Endothelial cell of umbilical vein (primary cell): Measurements from ENCODE around the gene FICD. TPM values are rescaled to one million over a fixed set of nuclear protein-coding genes. Genes with fewer than 3 reads are reported as not detected.

Source experiments
- BruUV-seq: library from RNA; stranded (reverse); fragments of 400-500 nt; replicated peaks from 2 replicates; lab custom pipeline; 2021; lab: Mats Ljungman, UMichigan
- CTCF ChIA-PET: fragments of 300-600, 350-600 bp; sonication (Branson Sonifier 250); formaldehyde crosslinking; loops from one replicate; lab custom pipeline; 2021; ENCODE audit warnings: antibody characterized with exemption, inconsistent platforms; lab: Charles Lee
- POLR2A ChIA-PET: fragments of 300-600, 350-600 bp; sonication (Branson Sonifier 250); formaldehyde crosslinking; loops from one replicate; lab custom pipeline; 2021; ENCODE audit warnings: antibody characterized with exemption, inconsistent platforms; lab: Charles Lee
- DNase-seq: peaks from one replicate; pipeline ENCODE4 v3.0.0-alpha.2; 2011; ENCODE audit warnings: low read depth, low spot score
- FAIRE-seq: peaks from 2 replicates; lab custom pipeline; 2011; peaks lifted over from hg19 to GRCh38; lab: Jason Lieb, UNC
- H2AFZ ChIP-seq: 2 replicates; pipeline ENCODE4 v1.6.0; 2012; ENCODE audit warnings: low read depth, low read length, control low read depth, inconsistent platforms
- H3K27ac ChIP-seq: 2 replicates; pipeline ENCODE4 v1.5.1; 2011; ENCODE audit warnings: low read depth, mild to moderate bottlenecking, control low read depth, low read length, moderate library complexity; ENCODE audit not compliant: insufficient read depth
- H3K27me3 ChIP-seq, 2 experiments: 2 replicates each; pipeline versions ENCODE4 v1.6.0 to v1.6.1; 2011; ENCODE audit warnings: low read length in 2 of 2, mixed read lengths in 1 of 2; ENCODE audit not compliant: control insufficient read depth in 2 of 2, insufficient read depth in 2 of 2
- H3K36me3 ChIP-seq, 2 experiments: 2 replicates in 1 of 2; 3 replicates in 1 of 2; pipeline ENCODE4 v1.5.1; 2011; ENCODE audit warnings: low read length in 2 of 2, mild to moderate bottlenecking in 1 of 2, moderate library complexity in 1 of 2; ENCODE audit not compliant: control insufficient read depth in 2 of 2, insufficient read depth in 2 of 2; ENCODE audit errors: extremely low read depth in 1 of 2
- H3K4me1 ChIP-seq: 3 replicates; pipeline ENCODE4 v1.5.1; 2011; ENCODE audit warnings: mild to moderate bottlenecking, low read length; ENCODE audit not compliant: control insufficient read depth, insufficient read depth; ENCODE audit errors: extremely low read depth
- H3K4me2 ChIP-seq: 2 replicates; pipeline ENCODE4 v1.6.1; 2011; ENCODE audit warnings: low read length, control low read depth, mixed read lengths; ENCODE audit not compliant: insufficient read depth
- H3K4me3 ChIP-seq, 3 experiments: fragments of 200-600 bp in 1 of 3; sonication (generic), shearing (Covaris generic) in 1 of 3; replicated peaks in 1 of 3; 2 replicates each; pipeline ENCODE4 v1.5.1; 2011 to 2016; ENCODE audit warnings: control low read depth in 3 of 3, low read length in 3 of 3, mild to moderate bottlenecking in 2 of 3, inconsistent platforms in 1 of 3, low read depth in 1 of 3, moderate library complexity in 1 of 3; ENCODE audit not compliant: insufficient read depth in 1 of 3
- H3K79me2 ChIP-seq: 2 replicates; pipeline ENCODE4 v1.6.0; 2012; ENCODE audit warnings: low read length, inconsistent platforms; ENCODE audit not compliant: control insufficient read depth, insufficient read depth
- H3K9ac ChIP-seq: replicated peaks from 2 replicates; pipeline ENCODE3; 2011; ENCODE audit warnings: low read length, control low read depth; ENCODE audit not compliant: insufficient read depth; ENCODE audit errors: extremely low read depth
- H3K9me1 ChIP-seq: replicated peaks from 3 replicates; pipeline ENCODE4 v1.6.0; 2011; ENCODE audit warnings: mild to moderate bottlenecking, low read length; ENCODE audit not compliant: control insufficient read depth, insufficient read depth; ENCODE audit errors: extremely low read depth
- H3K9me3 ChIP-seq: replicated peaks from 2 replicates; pipeline ENCODE4 v1.5.1; 2012; ENCODE audit warnings: low read length, inconsistent platforms; ENCODE audit not compliant: control insufficient read depth, insufficient read depth
- H4K20me1 ChIP-seq: replicated peaks from 2 replicates; pipeline ENCODE3; 2011; ENCODE audit warnings: mild to moderate bottlenecking, low read length; ENCODE audit not compliant: control insufficient read depth, insufficient read depth; ENCODE audit errors: extremely low read depth
- EZH2 ChIP-seq: IDR thresholded peaks from 2 replicates; pipeline ENCODE4 v1.6.1; 2012; ENCODE audit warnings: borderline replicate concordance, low read depth, mild to moderate bottlenecking, moderate library complexity, low read length, inconsistent platforms; ENCODE audit not compliant: severe bottlenecking
- FOS ChIP-seq: IDR thresholded peaks from 2 replicates; pipeline ENCODE4 v1.6.1; 2011; ENCODE audit warnings: mild to moderate bottlenecking, low read length, moderate library complexity, borderline replicate concordance; ENCODE audit not compliant: insufficient read depth
- GATA2 ChIP-seq: IDR thresholded peaks from 2 replicates; pipeline ENCODE4 v1.7.0; 2011; ENCODE audit warnings: low read depth, mild to moderate bottlenecking, moderate library complexity, mixed read lengths, low read length; ENCODE audit not compliant: insufficient read length, insufficient read depth
- POLR2A ChIP-seq: IDR thresholded peaks from 2 replicates; pipeline ENCODE4 v1.6.1; 2012; ENCODE audit warnings: low read depth, mild to moderate bottlenecking, control low read depth, low read length
- dilution Hi-C: fragments of 300-500 bp; cut with MboI; formaldehyde crosslinking; loops from one replicate; pipeline ENCODE4 v1.15.0; 2019; ENCODE audit warnings: low sequenced_read_pairs; ENCODE audit not compliant: extremely low pct_ligation_motif_present
- intact Hi-C: fragments of 100-400 bp; cut with micrococcal nuclease; formaldehyde crosslinking; loops from one replicate; pipeline ENCODE4 v1.10.0; 2022
- polyA plus RNA-seq, 4 experiments: library from polyadenylated mRNA; depleted of rRNA in 3 of 4; stranded (reverse) in 3 of 4; unstranded in 1 of 4; fragments of >200 nt; gene quantifications; 2 replicates each; pipeline versions ENCODE4 v1.2.1 to v1.2.3, GENCODE V29; 2011 to 2012; ENCODE audit warnings: missing spikeins in 1 of 4
- total RNA-seq: library from RNA; stranded (reverse); gene quantifications from 2 replicates; pipeline ENCODE4 v1.2.3, GENCODE V29; 2021
- TF ChIP-seq, protein P1 (sequence below), 2 donors: IDR thresholded peaks; 1 replicate in 1 of 2; 2 replicates in 1 of 2; pipeline ENCODE4 v1.5.1; 2011; ENCODE audit warnings: low read length in 2 of 2, mild to moderate bottlenecking in 2 of 2, moderate library complexity in 2 of 2, control low read depth in 1 of 2, inconsistent platforms in 1 of 2, low read depth in 1 of 2; ENCODE audit not compliant: insufficient read depth in 1 of 2; ENCODE audit errors: extremely low read depth in 1 of 2

Gene FICD
- total and polyA plus RNA-seq, 2 donors (not counting 3 experiments of a cell fraction or from before 2014, with no cell fraction given): 3.9 to 6.1 TPM

DNA sequence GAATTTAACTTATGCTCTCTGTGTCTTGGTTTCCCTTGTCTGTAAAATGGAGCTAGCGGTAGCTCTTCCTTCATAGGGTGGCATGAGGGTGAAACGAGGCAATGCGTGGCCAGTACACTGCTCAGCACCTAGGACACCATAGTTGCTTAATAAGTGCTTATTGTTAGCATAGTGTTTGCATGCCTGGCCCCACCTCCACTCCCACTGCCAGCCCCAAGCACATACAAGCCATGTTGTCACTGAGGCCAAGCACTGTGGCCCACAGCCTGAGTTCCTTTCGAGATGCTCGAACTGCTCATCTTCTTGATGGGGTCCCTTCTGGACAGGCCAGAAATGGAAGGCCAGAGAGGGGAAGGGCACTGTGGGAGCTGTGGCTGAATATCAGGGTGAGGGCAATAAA, 839 bp downstream of the FICD start:
- ChIA-PET CTCF (no interaction called here), POLR2A (no interaction called here)
- H3K4me1 ChIP-seq: peaks cover 7% of the 10 kb centered on the region
- H3K9me1 ChIP-seq: no peaks in the 10 kb centered on the region
- H3K36me3 ChIP-seq: peaks cover 3 to 31% of the 10 kb centered on the region in 2 experiments
- H3K9me3 ChIP-seq: no peaks in the 10 kb centered on the region
- intact Hi-C loops: loop anchor here (1.0 to 10.0 kb wide), 8 partner anchors 45 to 1421 kb away; partner anchors contain the start of genes ALKBH2, CORO1C, CRY1 and PWP1
- peak overlapping the region; percentile 86 for H3K4me2 ChIP-seq
- peak overlapping the region; percentile 52 for H3K27ac ChIP-seq
- H3K4me3 ChIP-seq: peak overlapping the region; percentile 63 to 98 (median 73)
- BruUV-seq: no TSS peak
- no peaks in the 10 kb centered on the region for H3K79me2 ChIP-seq
- TF ChIP-seq EZH2 (no peak), FOS (no peak), POLR2A (no peak)
- H3K27me3 ChIP-seq: no peaks in the 10 kb centered on the region
- DNase-seq (peak; percentile 7), FAIRE-seq (no peak)
- dilution Hi-C loops: no loop called here
- H2AFZ ChIP-seq: no peak overlapping the region
- H3K9ac ChIP-seq: peak overlapping the region; percentile 81
- no peaks in the 10 kb centered on the region for H4K20me1 ChIP-seq

DNA sequence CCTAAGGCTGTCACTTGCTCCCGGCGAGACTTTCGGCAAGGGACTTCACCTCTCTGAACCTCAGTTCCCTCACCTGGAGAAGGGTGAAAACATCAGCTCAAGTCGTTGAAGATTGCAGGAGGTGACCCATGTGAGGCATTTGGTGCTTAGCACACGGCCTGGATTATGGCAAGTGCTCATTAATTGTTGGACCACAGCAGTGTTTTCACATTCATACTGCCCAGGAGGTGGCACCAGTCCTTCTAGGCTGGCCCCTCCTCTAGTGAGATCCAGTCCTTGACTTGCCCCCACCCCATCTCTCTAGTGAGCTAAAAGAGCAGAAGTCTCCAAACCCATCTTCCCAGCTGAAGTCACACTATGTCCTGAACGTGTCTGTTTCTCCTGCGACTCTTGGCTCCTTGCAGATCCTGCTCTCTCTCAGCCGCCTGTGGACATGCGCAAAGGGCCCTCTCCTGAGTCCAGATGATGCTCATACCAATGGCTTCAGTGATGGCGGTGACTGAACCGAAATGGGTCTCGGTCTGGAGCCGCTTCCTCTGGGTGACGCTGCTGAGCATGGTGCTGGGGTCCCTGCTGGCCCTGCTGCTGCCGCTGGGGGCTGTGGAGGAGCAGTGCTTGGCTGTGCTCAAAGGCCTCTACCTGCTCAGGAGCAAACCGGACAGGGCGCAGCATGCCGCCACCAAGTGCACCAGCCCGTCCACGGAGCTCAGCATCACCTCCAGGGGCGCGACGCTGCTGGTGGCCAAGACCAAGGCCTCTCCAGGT, 1.6 kb downstream of the FICD start:
- POLR2A ChIA-PET: no interaction called here

More for the DNA sequence above, 1.6 kb downstream of the FICD start:
- H3K79me2 ChIP-seq: no peaks in the 10 kb centered on the region
- intact Hi-C loops: loop anchor here (2.0 to 10.0 kb wide), 5 partner anchors 101 to 1422 kb away; partner anchors contain the start of genes CORO1C and CRY1
- no peak for FAIRE-seq
- H3K9ac ChIP-seq: no peak overlapping the region
- H3K9me1 ChIP-seq: no peaks in the 10 kb centered on the region
- CTCF ChIA-PET: no interaction called here
- H3K4me2 ChIP-seq: no peak overlapping the region
- peaks cover 7 to 35% of the 10 kb centered on the region in 2 experiments for H3K36me3 ChIP-seq
- H3K4me1 ChIP-seq: peaks cover 7% of the 10 kb centered on the region
- DNase-seq: peak; percentile 7
- no peak overlapping the region for H3K4me3 ChIP-seq
- H2AFZ ChIP-seq: no peak overlapping the region
- no peaks in the 10 kb centered on the region for H3K27me3 ChIP-seq
- TF ChIP-seq GATA2 (no peak), FOS (no peak)
- TF ChIP-seq, protein P1, sequence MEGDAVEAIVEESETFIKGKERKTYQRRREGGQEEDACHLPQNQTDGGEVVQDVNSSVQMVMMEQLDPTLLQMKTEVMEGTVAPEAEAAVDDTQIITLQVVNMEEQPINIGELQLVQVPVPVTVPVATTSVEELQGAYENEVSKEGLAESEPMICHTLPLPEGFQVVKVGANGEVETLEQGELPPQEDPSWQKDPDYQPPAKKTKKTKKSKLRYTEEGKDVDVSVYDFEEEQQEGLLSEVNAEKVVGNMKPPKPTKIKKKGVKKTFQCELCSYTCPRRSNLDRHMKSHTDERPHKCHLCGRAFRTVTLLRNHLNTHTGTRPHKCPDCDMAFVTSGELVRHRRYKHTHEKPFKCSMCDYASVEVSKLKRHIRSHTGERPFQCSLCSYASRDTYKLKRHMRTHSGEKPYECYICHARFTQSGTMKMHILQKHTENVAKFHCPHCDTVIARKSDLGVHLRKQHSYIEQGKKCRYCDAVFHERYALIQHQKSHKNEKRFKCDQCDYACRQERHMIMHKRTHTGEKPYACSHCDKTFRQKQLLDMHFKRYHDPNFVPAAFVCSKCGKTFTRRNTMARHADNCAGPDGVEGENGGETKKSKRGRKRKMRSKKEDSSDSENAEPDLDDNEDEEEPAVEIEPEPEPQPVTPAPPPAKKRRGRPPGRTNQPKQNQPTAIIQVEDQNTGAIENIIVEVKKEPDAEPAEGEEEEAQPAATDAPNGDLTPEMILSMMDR (IDR thresholded peaks at IDR 0.05; ENCODE audit: extremely low read depth in 1 of 2, insufficient read depth in 1 of 2, low read depth in 1 of 2, low read length in 2 of 2): peak in 1 of 2 donors; percentile 19
- no peak overlapping the region for H3K27ac ChIP-seq
- no peaks in the 10 kb centered on the region for H4K20me1 ChIP-seq
- no peaks in the 10 kb centered on the region for H3K9me3 ChIP-seq
- dilution Hi-C loops: no loop called here
- BruUV-seq: no TSS peak
